A549 (cell line): ENCODE results near the gene MCU.
"Not testable (repeated sequence)": the region's sequence is repeated elsewhere in the genome, so short reads cannot be mapped to it uniquely, and the experiment has no call there.

Experiments
- NR3C1 ChIP-seq: fragments of >200 bp; sonication (Bioruptor Twin); formaldehyde crosslinking; IDR thresholded peaks from 3 replicates; pipeline ENCODE4 v1.6.1; 2017
- POLR2A ChIP-seq: IDR thresholded peaks from 2 replicates; pipeline ENCODE4 v1.6.1; 2012; ENCODE audit warnings: mild to moderate bottlenecking, low read length
- ZFP36 ChIP-seq: fragments of 450-650 bp; IDR thresholded peaks from 2 replicates; pipeline ENCODE4 v1.6.1; 2014; ENCODE audit warnings: borderline replicate concordance; ENCODE audit not compliant: partially characterized antibody
- TF ChIP-seq, protein P1 (sequence below): fragments of 200-600 bp; sonication (generic); IDR thresholded peaks from 2 replicates; pipeline ENCODE4 v1.6.1; 2016; ENCODE audit warnings: antibody characterized with exemption, mild to moderate bottlenecking, moderate library complexity
- TF ChIP-seq, protein P2 (sequence below): fragments of >200 bp; sonication (Bioruptor Twin); formaldehyde crosslinking; IDR thresholded peaks from 3 replicates; pipeline ENCODE4 v1.5.1; 2016
- TF ChIP-seq, protein P3 (sequence below): fragments of >200 bp; sonication (Bioruptor Twin); formaldehyde crosslinking; IDR thresholded peaks from 3 replicates; pipeline ENCODE4 v1.6.1; 2016

DNA sequence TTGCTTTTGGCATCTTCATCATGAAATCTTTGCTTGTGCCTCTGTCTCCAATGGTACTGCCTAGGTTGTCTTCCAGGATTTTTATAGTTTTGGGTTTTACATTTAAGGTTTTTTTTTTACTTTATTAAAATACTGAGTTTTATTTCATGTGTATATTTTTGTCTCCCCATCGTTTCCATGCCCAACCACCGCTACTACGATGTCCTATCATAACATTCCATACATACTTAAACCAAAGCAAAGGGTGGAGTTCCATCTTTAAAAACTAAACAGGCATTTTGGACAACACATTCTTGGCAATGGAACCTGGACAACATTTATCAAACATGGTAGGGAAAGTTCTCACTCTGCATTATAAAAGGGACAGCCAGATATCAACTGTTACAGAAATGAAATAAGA lies 225.3 kb downstream of the MCU start:
- TF ChIP-seq POLR2A, ZFP36, NR3C1: not testable (repeated sequence)
- TF ChIP-seq, protein P1, sequence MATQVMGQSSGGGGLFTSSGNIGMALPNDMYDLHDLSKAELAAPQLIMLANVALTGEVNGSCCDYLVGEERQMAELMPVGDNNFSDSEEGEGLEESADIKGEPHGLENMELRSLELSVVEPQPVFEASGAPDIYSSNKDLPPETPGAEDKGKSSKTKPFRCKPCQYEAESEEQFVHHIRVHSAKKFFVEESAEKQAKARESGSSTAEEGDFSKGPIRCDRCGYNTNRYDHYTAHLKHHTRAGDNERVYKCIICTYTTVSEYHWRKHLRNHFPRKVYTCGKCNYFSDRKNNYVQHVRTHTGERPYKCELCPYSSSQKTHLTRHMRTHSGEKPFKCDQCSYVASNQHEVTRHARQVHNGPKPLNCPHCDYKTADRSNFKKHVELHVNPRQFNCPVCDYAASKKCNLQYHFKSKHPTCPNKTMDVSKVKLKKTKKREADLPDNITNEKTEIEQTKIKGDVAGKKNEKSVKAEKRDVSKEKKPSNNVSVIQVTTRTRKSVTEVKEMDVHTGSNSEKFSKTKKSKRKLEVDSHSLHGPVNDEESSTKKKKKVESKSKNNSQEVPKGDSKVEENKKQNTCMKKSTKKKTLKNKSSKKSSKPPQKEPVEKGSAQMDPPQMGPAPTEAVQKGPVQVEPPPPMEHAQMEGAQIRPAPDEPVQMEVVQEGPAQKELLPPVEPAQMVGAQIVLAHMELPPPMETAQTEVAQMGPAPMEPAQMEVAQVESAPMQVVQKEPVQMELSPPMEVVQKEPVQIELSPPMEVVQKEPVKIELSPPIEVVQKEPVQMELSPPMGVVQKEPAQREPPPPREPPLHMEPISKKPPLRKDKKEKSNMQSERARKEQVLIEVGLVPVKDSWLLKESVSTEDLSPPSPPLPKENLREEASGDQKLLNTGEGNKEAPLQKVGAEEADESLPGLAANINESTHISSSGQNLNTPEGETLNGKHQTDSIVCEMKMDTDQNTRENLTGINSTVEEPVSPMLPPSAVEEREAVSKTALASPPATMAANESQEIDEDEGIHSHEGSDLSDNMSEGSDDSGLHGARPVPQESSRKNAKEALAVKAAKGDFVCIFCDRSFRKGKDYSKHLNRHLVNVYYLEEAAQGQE: not testable (repeated sequence)
- TF ChIP-seq, protein P2, sequence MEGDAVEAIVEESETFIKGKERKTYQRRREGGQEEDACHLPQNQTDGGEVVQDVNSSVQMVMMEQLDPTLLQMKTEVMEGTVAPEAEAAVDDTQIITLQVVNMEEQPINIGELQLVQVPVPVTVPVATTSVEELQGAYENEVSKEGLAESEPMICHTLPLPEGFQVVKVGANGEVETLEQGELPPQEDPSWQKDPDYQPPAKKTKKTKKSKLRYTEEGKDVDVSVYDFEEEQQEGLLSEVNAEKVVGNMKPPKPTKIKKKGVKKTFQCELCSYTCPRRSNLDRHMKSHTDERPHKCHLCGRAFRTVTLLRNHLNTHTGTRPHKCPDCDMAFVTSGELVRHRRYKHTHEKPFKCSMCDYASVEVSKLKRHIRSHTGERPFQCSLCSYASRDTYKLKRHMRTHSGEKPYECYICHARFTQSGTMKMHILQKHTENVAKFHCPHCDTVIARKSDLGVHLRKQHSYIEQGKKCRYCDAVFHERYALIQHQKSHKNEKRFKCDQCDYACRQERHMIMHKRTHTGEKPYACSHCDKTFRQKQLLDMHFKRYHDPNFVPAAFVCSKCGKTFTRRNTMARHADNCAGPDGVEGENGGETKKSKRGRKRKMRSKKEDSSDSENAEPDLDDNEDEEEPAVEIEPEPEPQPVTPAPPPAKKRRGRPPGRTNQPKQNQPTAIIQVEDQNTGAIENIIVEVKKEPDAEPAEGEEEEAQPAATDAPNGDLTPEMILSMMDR: not testable (repeated sequence)
- TF ChIP-seq, protein P3, sequence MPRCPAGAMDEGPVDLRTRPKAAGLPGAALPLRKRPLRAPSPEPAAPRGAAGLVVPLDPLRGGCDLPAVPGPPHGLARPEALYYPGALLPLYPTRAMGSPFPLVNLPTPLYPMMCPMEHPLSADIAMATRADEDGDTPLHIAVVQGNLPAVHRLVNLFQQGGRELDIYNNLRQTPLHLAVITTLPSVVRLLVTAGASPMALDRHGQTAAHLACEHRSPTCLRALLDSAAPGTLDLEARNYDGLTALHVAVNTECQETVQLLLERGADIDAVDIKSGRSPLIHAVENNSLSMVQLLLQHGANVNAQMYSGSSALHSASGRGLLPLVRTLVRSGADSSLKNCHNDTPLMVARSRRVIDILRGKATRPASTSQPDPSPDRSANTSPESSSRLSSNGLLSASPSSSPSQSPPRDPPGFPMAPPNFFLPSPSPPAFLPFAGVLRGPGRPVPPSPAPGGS: not testable (repeated sequence)
